Activated CD8-positive, alpha-beta memory T cell treated with anti-CD3 and anti-CD28 coated beads for 48 hours (primary cell): ENCODE measurements around the gene TNRC6C.

Source experiments
- DNase-seq, 3 experiments: peaks; one replicate each; pipeline ENCODE4 v3.0.0-alpha.2; 2020; ENCODE audit warnings: low read depth in 2 of 3, low spot score in 2 of 3

TNRC6C gene, protein sequence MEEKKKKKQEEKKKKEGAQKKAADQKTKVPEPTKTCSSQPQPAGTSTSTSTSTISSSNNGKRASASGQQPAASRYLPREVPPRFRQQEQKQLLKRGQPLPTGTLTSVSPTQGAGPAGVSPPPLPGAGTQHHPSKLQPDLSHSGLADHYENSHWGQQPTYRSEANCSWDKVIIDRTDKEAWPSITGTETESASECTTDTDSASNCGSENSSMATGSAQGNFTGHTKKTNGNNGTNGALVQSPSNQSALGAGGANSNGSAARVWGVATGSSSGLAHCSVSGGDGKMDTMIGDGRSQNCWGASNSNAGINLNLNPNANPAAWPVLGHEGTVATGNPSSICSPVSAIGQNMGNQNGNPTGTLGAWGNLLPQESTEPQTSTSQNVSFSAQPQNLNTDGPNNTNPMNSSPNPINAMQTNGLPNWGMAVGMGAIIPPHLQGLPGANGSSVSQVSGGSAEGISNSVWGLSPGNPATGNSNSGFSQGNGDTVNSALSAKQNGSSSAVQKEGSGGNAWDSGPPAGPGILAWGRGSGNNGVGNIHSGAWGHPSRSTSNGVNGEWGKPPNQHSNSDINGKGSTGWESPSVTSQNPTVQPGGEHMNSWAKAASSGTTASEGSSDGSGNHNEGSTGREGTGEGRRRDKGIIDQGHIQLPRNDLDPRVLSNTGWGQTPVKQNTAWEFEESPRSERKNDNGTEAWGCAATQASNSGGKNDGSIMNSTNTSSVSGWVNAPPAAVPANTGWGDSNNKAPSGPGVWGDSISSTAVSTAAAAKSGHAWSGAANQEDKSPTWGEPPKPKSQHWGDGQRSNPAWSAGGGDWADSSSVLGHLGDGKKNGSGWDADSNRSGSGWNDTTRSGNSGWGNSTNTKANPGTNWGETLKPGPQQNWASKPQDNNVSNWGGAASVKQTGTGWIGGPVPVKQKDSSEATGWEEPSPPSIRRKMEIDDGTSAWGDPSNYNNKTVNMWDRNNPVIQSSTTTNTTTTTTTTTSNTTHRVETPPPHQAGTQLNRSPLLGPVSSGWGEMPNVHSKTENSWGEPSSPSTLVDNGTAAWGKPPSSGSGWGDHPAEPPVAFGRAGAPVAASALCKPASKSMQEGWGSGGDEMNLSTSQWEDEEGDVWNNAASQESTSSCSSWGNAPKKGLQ (N-terminal part only)

GRCh38 chr17:77957857-77958715, at the start of gene TNRC6C:
Gene TNRC6C, plus strand, starts transcription at chr17:77958703. Its CDS starts 45,504 bp downstream, at chr17:78004207.
- peak; percentile 96 to 99 (median 96) for DNase-seq

DNA sequence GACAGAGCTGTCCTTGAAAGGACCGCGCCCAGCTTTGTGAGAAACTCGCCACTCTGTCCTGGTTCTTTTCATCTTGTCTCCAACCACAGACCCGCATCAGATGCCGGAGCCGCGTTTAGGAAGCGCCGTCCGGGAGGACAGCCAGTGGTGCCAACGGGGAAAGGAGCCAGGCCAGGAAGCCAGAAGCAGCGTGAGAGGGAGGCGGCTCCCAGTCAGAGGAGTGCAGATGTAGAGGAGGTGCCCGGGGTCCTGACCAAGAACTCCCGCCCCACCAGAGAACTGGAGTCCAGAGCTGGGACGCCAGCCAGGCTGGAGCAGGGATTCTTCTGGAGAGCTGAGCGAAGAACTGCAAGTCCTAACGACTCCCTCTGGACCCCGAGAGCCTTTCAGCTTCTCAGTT, 49.3 kb upstream of the TNRC6C start:
- no peak for DNase-seq

DNA sequence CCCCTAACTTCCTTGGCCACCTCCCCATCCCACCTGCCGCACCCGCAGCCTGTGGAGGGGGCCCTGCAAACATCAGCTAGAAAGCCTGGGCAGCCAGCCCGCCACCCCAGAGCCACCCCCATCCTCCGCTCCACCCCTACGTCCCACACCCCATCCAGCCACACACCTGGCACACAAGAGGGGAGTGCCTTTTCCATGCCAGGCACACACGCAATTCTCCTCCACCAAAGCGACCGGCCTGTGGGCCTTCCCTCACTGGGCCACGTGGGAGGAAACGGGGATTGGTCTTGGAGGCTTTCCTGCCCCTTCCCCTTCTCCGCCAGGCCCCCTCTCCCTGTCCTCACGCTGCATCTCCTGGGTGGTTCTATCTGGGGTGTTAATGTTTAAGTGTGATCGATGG, 48.7 kb upstream of the TNRC6C start:
- no peak for DNase-seq

DNA sequence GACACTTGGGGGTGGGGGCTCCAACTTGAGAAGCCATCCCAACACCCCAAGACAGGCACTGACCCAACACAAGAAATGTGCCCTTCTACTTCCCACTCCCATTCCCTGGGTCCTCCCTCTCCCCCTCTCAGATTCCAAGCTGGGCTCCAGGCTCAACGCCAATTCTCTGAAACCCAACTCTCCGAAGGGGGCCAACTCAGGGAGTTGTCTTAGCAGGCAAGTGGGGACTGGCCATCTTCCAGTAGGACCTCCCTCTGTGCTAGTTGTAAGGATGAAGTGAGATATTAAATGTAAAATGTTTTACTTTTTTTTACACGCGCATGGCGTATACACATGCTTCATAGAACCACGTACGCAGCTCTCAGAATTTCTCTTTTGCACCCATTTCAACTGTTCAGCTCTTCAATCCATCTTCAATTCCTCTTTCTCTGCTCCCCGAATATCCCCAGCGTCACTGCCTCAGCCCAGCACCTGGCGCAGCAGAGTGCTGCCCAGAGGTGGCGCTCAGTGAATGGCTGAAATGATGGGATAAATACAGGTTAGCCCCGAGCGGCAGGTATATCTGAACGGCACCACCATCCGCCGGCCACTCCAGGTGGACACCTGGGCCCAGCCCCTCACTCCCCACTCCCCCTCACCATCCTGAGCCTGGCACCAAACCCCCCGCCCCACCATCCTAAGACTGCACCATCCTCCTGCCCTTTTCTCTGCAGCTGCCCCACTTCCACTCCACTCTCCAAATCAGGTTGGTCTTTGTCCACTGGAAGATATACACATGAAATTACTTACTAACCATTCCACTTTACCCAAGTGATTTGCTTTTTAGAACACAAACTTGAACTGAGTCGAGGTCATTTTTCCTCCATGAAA, 43.9 kb upstream of the TNRC6C start:
- DNase-seq = no peak

GRCh38 chr17:77915594-77916021, 42.9 kb upstream of the TNRC6C start:
- no peak for DNase-seq

DNA sequence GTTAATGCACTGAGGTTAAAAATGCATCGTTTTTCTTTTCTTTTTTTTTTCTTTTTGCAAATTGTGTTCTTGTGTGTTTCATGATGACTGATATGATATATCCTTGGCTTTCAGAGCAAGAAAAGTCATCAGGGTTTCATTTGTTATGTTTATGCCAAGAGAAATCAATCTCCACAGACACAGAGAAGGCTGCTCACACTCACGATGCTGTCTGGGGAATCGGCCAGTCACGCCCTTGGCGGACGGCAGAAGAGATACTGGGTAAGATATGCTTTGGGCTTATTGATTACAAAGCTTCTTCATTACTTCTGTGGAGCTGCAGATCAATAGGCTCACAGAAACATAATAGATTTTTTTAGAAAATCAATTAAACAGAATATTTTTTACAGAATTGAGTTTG, 42.2 kb upstream of the TNRC6C start:
- no peak for DNase-seq

DNA sequence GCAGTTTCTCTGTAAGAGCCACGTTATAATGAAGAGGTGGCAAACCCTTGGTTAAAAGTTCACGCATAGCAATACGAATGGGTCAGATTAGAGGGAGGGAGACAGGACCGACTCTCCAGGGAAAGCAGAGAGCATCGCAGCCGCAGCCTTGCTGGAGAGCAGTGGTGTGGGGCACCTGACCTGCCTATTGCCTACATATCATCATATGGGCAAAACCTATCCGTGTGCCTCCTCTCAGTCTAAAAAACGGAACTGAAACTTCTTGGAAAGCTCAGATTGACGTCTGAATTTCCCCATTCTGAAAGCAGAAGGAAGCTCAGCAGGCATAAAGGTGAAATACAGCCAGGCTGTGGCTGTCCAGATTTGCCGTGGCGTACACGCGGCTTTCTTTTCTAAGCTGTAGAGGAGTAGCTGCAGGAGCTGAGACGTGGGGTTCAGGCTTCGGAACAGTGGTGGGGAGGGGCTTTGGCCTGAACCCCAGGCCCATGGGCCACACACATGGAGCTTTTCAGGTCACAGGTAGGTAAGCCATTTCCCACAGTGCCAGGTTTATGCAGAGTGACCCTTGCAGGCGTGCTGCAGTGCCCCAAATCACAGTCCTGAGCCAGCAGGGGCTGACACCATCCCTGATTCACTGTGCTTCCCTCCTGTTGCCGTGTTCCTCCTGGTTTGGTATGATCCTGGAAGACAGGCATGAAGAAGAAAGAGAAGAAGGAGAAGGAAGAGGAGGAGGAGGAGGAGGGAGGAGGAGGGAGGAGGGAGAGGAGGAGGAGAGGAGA, 41.6 kb upstream of the TNRC6C start:
- DNase-seq = no peak

- no peak for DNase-seq
Observed at GRCh38 chr17:77919276-77919675, 39.2 kb upstream of the TNRC6C start.

DNA sequence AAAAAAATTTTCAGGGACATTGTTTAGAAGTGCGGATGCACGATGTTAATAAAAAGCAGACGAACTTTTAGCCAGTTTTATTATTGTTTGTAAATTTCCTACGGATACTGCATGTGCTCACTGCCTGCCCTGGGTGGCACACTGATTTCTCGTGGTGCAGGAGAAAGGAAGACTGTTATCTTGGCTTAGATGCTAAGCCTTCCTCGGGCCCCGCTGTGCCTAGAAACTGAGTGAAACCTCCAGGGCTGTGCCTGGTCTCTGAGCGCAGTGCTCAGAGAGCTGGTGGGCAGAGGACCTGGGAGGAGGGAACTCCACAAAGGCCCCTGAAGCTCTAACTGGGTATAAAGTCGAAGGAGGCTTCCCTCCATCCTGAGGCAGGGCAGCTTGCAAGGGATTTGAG, 35.4 kb upstream of the TNRC6C start:
- DNase-seq = no peak

- DNase-seq = no peak
Observed at GRCh38 chr17:77923776-77924513, 34.6 kb upstream of the TNRC6C start.

- DNase-seq = no peak
Observed at GRCh38 chr17:77924757-77925336, 33.7 kb upstream of the TNRC6C start.

GRCh38 chr17:77925831-77926543, 32.5 kb upstream of the TNRC6C start:
- DNase-seq = no peak

DNA sequence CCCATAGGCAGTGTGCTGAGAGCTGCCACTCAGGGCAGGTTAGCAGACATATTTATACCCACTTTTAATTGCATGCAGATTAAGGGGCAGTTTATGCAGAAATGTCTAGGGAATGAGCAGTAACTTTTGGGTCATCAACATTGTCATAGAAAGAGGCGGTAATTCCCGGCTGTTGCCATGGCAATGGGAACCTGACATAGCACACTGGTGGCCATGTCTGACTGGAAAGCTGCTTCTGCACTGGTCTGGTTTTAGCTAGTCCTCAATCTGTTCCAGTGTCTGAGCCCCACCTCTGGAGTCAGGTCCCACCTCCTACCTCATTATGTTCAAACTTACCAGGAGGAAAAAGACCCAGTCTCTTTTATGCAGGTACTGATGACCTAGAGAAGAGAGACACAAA, 31.5 kb upstream of the TNRC6C start:
- no peak for DNase-seq

DNA sequence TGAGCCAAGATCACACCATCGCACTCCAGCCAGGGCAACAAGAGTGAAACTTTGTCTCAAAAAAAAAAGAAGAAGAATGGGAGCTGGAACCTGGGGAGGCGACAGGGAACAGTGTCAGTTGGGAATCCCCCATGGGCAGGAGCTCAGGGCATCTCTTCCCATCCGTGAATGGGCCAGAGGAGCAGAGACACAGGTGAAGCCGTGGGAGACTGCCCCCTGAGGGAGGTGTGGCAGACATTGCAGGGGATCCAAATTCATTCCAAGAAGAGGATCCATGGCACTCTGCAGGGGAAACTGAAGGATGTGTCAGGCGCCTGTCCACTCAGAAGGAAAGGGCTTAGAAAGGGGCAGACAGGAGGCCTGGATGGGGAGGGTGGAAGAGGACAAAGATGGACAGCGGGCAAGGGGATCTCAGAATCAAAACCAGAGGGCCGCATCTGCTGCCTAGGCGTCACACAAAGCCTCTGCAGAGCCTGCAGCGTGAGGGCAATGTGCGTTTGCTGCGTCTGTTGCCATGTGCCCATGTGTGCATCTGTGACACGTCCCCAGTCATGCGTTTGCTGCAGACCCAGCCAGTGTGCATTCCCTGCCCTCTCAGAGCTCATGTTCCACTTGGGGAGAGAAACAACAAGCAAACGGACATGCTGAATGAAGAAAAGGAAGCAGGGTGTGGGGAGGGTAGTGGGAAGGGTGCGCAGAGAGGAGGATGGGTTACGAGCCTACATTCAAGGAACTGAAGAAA, 30.6 kb upstream of the TNRC6C start:
- no peak for DNase-seq

DNA sequence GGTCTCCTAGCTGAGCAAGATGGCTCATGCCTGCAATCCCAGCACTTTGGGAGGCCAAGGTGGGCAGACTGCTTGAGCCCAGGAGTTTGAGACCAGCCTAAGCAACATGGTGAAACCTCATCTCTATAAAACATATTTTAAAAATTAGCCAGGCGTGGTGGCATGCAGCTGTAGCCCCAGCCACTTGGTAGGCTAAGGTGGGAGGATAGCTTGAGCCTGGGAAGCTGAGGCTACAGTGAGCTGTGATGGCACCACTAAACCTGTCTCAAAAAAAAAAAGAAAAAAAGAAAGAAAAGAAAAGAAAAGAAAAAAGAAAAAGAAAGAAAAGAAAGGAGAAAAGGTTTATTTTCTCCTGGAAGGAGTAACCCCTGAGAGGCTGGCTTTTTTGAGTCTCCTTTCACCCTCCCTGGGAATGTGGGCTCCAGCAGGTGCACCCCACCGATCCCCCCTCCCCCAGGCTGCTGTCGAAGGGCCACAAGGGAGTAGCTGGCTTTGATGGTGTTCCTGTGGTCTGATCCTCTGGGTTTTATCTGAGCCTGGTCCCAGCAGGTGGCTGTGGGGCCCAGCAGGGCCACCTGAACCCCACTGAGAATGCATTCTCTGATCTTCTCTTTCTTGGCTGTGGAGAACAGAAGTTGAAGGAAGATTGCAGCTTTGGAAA, 29.9 kb upstream of the TNRC6C start:
- no peak for DNase-seq

- DNase-seq = no peak
Observed at GRCh38 chr17:77929180-77929564, 29.3 kb upstream of the TNRC6C start.
